Common myeloid progenitor, CD34-positive (primary cell): Measurements from ENCODE around the gene PRR15L.

Experiments used
- CTCF ChIA-PET: fragments of 350-600 bp; sonication (Branson Sonifier 250); formaldehyde crosslinking; loops from one replicate; lab custom pipeline; 2021; ENCODE audit warnings: antibody characterized with exemption; lab: Charles Lee
- POLR2A ChIA-PET: fragments of 350-600 bp; sonication (Branson Sonifier 250); formaldehyde crosslinking; loops from one replicate; lab custom pipeline; 2021; ENCODE audit warnings: antibody characterized with exemption; lab: Charles Lee
- DNase-seq, 3 donors: peaks; one replicate each; pipeline versions ENCODE4 v3.0.0 to v3.0.0-alpha.2; 2013
- H3K27ac ChIP-seq, 2 experiments: 1 replicate in 1 of 2; 2 replicates in 1 of 2; pipeline ENCODE4 v1.7.0; 2013; ENCODE audit warnings: inconsistent platforms in 2 of 2, low read length in 2 of 2, mild to moderate bottlenecking in 2 of 2, low read depth in 1 of 2, moderate library complexity in 1 of 2; ENCODE audit not compliant: severe bottlenecking in 2 of 2, insufficient read depth in 1 of 2, poor library complexity in 1 of 2
- H3K27me3 ChIP-seq, 5 experiments: replicated peaks in 2 of 5; 1 replicate in 3 of 5; 2 replicates in 2 of 5; pipeline versions ENCODE4 v1.6.1 to v1.7.0; 2013; ENCODE audit warnings: low read length in 4 of 5, mild to moderate bottlenecking in 2 of 5, moderate library complexity in 2 of 5, inconsistent platforms in 1 of 5; ENCODE audit not compliant: insufficient read depth in 5 of 5, control insufficient read depth in 4 of 5
- H3K36me3 ChIP-seq, 4 experiments: 1 replicate in 2 of 4; 2 replicates in 2 of 4; pipeline versions ENCODE4 v1.6.1 to v1.7.0; 2013; ENCODE audit warnings: low read length in 3 of 4, control low read depth in 1 of 4, mild to moderate bottlenecking in 1 of 4; ENCODE audit not compliant: control insufficient read depth in 4 of 4, insufficient read depth in 4 of 4
- H3K4me1 ChIP-seq, 4 experiments: 1 replicate in 3 of 4; 2 replicates in 1 of 4; pipeline versions ENCODE4 v1.6.1 to v1.7.1; 2013; ENCODE audit warnings: low read length in 3 of 4, mild to moderate bottlenecking in 3 of 4, control low read depth in 1 of 4, inconsistent platforms in 1 of 4, moderate library complexity in 1 of 4; ENCODE audit not compliant: control insufficient read depth in 4 of 4, insufficient read depth in 4 of 4; ENCODE audit errors: control extremely low read depth in 1 of 4
- H3K4me3 ChIP-seq, 7 experiments: 1 replicate in 4 of 7; 2 replicates in 3 of 7; pipeline versions ENCODE4 v1.5.1 to v1.7.0; 2013; ENCODE audit warnings: mild to moderate bottlenecking in 7 of 7, low read length in 6 of 7, moderate library complexity in 6 of 7, inconsistent platforms in 2 of 7, low read depth in 2 of 7, control low read depth in 1 of 7; ENCODE audit not compliant: insufficient read depth in 4 of 7, control insufficient read depth in 1 of 7; ENCODE audit errors: extremely low read depth in 1 of 7
- H3K9me3 ChIP-seq, 5 experiments: 1 replicate in 4 of 5; 2 replicates in 1 of 5; pipeline versions ENCODE4 v1.6.1 to v1.7.1; 2013; ENCODE audit warnings: low read length in 4 of 5, mild to moderate bottlenecking in 2 of 5, inconsistent platforms in 1 of 5, low read depth in 1 of 5, moderate library complexity in 1 of 5; ENCODE audit not compliant: control insufficient read depth in 4 of 5, insufficient read depth in 2 of 5; ENCODE audit errors: control extremely low read depth in 1 of 5
- WGBS: methylation state at CpG from one replicate; pipeline ENCODE4 v1.1.5; 2013; ENCODE audit not compliant: insufficient coverage; 5-methylcytosine and 5-hydroxymethylcytosine counted together

Gene PRR15L

DNA sequence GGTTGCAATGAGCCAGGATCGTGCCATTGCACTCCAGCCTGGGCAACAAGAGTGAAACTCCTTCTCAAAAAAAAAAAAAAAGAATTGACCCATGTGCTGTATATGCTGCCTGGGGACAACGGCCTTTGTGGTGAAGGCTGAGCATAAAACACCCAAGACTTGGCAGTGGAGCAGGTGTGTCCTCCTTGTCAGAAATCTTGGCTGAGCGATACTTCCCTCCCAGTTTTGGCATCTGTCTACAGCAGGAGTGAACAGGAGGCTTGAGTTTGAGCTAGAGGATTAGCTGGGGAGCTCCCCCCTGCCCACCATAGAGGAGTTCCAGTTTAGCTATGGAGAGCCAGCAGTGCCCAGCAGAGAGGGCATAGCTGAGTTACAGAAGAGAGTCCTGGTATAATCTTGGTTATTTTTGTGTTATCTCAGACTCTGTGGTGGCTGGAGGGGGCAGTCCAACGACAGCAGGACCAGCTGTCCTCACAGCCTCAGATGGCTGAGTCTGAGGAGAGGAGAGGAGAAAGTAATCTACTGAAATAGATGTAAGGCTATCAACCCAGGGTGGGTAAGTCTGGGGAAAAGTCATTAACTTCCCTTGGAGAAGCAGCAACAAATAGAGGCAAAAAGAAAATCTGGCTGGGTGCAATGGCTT is 43.3 kb downstream of the PRR15L start:
- H3K9me3 ChIP-seq = no peaks in the 10 kb centered on the region
- ChIA-PET POLR2A (interaction anchor here (1.5 kb wide), 1 partner anchor 27 kb away, joined by 3 read pairs; the partner anchor contains the start of gene PNPO), CTCF (interaction anchor here (0.7 to 1.3 kb wide), 5 partner anchors 13 to 68 kb away, joined by 3 to 5 read pairs (median 4); no protein-coding TSS in a partner anchor)
- H3K27ac ChIP-seq = no peak overlapping the region
- peaks cover 5 to 23% (median 14%) of the 10 kb centered on the region in 4 experiments for H3K36me3 ChIP-seq
- no peaks in the 10 kb centered on the region for H3K27me3 ChIP-seq
- H3K4me1 ChIP-seq = peaks cover 0 to 8% (median 6%) of the 10 kb centered on the region in 4 experiments
- peak in 2 of 3 donors; percentile 55 to 68 for DNase-seq
- WGBS = 62% methylated on average over 2 of the region's 4 CpGs
- H3K4me3 ChIP-seq = no peak overlapping the region

DNA sequence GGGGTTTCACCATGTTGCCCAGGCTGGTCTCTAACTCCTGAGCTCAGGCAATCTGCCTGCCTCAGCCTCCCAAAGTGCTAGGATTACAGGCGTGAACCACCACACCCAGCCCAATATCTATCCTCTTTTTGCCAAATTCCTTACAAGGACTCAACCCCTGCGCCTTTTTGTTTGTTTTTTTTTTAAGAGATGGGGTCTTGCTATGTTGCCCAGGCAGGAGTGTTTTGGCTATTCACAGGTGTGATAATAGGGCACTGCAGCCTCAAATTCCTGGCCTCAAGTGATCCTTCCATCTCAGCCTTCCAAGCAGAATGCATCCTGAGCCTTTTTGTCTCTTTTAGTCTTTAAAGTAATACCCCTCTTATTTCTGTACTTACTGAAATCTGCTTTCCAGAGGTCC is 44.6 kb downstream of the PRR15L start:
- 100% methylated on average over 1 of the region's 2 CpGs for WGBS

DNA sequence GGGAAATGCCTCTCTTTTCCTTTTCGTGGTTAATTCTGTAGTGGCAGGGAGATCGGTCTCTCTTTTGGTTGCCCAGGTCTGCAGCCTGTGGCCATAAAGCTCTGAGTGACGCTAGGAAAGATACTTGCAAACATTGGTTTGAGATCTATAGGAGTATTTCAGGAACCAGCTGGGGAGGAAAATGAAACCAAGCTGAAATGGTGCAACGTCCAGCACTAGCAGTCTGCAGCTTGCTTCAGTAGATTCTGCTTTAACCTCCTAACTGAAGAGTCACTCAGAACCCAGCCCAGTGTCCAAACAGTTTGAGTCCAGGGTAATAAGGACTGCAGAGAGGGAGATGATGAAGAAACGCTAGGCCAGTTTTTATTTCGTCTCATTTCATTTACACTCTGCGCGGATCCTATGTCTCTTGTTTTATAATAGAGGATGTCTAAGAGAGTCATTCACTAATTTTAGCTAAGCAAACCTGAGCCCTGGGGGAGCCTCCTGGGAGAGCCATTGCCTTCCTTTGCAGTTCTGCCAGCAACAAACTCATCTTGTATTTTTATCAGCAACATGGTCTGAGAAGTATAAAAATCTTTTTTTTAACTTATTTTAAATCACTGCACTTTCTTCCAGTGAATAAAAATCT is 49.6 kb downstream of the PRR15L start:
- H3K36me3 ChIP-seq = peaks cover 2 to 16% (median 4%) of the 10 kb centered on the region in 4 experiments
- peak overlapping the region in 3 of 7 experiments; percentile 31 to 46 (median 42) for H3K4me3 ChIP-seq
- no peaks in the 10 kb centered on the region for H3K27me3 ChIP-seq
- POLR2A ChIA-PET = interaction anchor here (0.9 to 1.1 kb wide), 2 partner anchors 11 to 18 kb away, joined by 3 read pairs; no protein-coding TSS in a partner anchor
- peaks cover 3 to 14% (median 7%) of the 10 kb centered on the region in 4 experiments for H3K4me1 ChIP-seq
- 0% methylated on average over 1 of the region's 8 CpGs for WGBS
- no peak overlapping the region for H3K27ac ChIP-seq
- DNase-seq = peak; percentile 15 to 48 (median 44)
- H3K9me3 ChIP-seq = no peaks in the 10 kb centered on the region
- CTCF ChIA-PET = interaction anchor here (0.7 to 1.1 kb wide), 5 partner anchors 12 to 190 kb away, joined by 3 to 5 read pairs (median 3); partner anchors contain the start of gene SP2

More for the DNA sequence above, 44.6 kb downstream of the PRR15L start:
- CTCF ChIA-PET = no interaction called here
- H3K4me1 ChIP-seq = peaks cover 0 to 10% (median 8%) of the 10 kb centered on the region in 4 experiments
- no peak overlapping the region for H3K4me3 ChIP-seq
- no peaks in the 10 kb centered on the region for H3K9me3 ChIP-seq
- no peaks in the 10 kb centered on the region for H3K27me3 ChIP-seq
- peaks cover 5 to 23% (median 14%) of the 10 kb centered on the region in 4 experiments for H3K36me3 ChIP-seq
- DNase-seq = no peak
- POLR2A ChIA-PET = no interaction called here
- no peak overlapping the region for H3K27ac ChIP-seq

DNA sequence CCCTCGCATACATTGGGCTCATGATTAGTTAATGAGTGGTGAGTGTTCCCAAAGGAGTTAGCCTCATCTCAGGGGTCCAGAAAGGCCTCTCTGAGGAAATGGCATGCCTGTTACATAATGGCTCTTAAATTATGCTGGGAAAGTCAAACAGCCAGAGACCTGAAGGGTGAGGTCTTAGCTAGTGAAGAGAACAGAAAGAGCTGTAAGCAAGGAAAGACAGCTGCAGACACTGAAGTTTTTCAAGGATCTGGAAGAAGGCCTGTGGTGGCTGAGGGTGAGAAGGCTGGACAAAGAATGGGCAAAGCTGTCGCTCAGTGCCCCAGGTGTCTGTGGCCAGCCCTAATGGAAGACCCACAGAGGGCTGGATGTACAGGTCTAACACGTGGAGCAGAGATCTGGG is 51.2 kb downstream of the PRR15L start:
- POLR2A ChIA-PET = no interaction called here

DNA sequence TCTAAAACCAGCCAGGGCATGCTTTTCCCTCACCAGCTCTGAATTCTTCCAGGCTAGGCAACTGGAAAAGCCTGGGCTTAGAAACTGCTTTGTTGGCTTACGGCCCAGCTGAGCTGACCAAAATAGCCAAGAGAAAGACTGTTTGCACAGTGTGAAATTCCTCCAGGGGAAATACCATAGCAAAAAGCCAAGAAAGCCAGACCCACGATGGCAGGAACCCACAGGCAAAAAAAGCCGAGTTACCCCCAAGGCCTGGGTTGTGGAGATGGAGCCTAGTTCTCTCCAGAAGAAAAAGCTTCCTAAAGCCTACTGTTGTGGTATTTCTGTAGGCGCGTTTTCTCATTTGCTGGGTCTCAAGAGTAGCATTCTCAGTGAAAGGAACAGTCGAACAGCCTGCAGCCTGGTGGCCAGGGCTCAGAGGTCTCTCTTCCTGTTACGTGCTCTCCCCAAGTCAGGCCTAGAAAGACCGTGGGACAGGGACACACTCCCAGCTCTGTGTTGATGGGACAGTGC is 52.4 kb downstream of the PRR15L start:
- POLR2A ChIA-PET = no interaction called here
- Histone ChIP-seq H3K9me3 (no peaks in the 10 kb centered on the region), H3K27ac (no peak overlapping the region), H3K27me3 (no peaks in the 10 kb centered on the region), H3K36me3 (peaks cover 4 to 12% (median 5%) of the 10 kb centered on the region in 4 experiments), H3K4me3 (no peak overlapping the region), H3K4me1 (peaks cover 3 to 14% (median 7%) of the 10 kb centered on the region in 4 experiments)
- 91% methylated on average over 8 of the region's 8 CpGs for WGBS
- CTCF ChIA-PET = interaction anchor here (0.9 to 1.4 kb wide), 5 partner anchors 14 to 62 kb away, joined by 3 to 5 read pairs (median 3); no protein-coding TSS in a partner anchor
- no peak for DNase-seq

More for the DNA sequence above, 51.2 kb downstream of the PRR15L start:
- H3K27me3 ChIP-seq = no peaks in the 10 kb centered on the region
- DNase-seq = no peak
- CTCF ChIA-PET = interaction anchor here (1.4 kb wide), 1 partner anchor 63 kb away, joined by 3 read pairs; no protein-coding TSS in a partner anchor
- no peak overlapping the region for H3K4me3 ChIP-seq
- peaks cover 3 to 14% (median 7%) of the 10 kb centered on the region in 4 experiments for H3K4me1 ChIP-seq
- 100% methylated on average over 3 of the region's 3 CpGs for WGBS
- H3K36me3 ChIP-seq = peaks cover 4 to 16% (median 5%) of the 10 kb centered on the region in 4 experiments
- no peaks in the 10 kb centered on the region for H3K9me3 ChIP-seq
- H3K27ac ChIP-seq = no peak overlapping the region

DNA sequence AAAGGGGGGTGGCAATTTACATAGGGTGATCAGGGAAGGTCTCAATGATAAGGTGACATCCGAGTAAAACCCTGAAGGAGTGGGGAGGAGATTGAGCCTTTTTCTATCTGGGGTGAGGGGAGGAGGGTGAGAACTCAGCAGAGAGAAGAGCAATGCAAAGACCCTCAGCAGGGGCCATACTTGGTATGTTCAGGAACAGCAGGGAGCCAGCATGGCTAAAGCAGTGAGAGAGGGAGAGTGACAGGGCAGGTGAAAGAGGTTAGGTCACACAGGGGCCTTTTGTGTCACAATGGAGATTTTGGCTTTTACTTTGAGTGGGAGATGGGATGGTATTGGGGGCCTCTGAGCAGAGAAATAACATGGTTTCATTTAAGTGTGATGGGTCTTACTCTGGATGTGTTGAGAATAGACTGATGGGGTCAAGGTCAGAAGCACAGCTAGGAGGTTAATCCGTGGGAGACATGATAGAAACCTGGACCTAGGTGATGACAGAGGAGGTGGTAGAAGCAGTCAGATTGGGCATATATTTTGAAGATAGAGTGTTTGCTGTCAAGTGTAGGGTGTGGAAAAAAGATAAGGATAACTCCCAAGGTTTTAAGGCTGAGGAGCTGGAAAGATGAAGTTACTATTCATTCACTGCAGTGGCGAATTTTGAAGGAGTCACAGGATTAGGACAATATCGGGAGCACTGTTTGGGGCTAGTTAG is 55.5 kb downstream of the PRR15L start:
- ChIA-PET POLR2A (no interaction called here), CTCF (interaction anchor here (1.0 to 2.4 kb wide), 5 partner anchors 17 to 145 kb away, joined by 3 to 8 read pairs (median 4); no protein-coding TSS in a partner anchor)
- H3K27ac ChIP-seq = no peak overlapping the region
- 89% methylated on average over 3 of the region's 4 CpGs for WGBS
- H3K36me3 ChIP-seq = peaks cover 4 to 25% (median 11%) of the 10 kb centered on the region in 4 experiments
- no peak for DNase-seq
- peaks cover 6 to 18% (median 10%) of the 10 kb centered on the region in 4 experiments for H3K4me1 ChIP-seq
- H3K9me3 ChIP-seq = no peaks in the 10 kb centered on the region
- H3K27me3 ChIP-seq = no peaks in the 10 kb centered on the region
- H3K4me3 ChIP-seq = no peak overlapping the region
